Hepatic stellate cell (primary cell): ENCODE data around the gene RAMACL.
"Not testable (repeated sequence)": the region's sequence is repeated elsewhere in the genome, so short reads cannot be mapped to it uniquely, and the experiment has no call there.

Experiments used
- DNase-seq: peaks from one replicate; pipeline ENCODE4 v3.0.0; 2011; ENCODE audit warnings: low spot score

Gene RAMACL

GRCh38 chr6:166556863-166557322, 29.6 kb downstream of the RAMACL start:
- DNase-seq: peak; percentile 25

DNA sequence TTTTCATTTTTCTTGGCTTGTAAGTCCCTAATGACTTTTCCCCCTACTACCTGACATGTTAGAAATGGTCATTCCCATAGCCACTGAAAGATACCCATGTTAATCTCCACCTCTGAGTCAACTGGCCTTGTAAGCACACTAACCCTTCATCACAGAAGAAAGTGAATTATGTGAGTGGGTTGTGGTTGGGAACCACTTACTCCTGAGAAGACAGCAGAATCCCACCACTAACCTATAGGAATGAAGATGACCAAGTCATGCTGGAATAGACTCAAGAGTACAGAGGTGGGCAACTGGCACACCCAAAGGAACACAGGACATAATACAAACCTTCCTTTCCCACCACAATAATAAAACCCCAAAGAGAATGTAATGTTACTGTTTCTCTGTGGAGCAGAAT, 30.1 kb downstream of the RAMACL start:
- no peak for DNase-seq

DNA sequence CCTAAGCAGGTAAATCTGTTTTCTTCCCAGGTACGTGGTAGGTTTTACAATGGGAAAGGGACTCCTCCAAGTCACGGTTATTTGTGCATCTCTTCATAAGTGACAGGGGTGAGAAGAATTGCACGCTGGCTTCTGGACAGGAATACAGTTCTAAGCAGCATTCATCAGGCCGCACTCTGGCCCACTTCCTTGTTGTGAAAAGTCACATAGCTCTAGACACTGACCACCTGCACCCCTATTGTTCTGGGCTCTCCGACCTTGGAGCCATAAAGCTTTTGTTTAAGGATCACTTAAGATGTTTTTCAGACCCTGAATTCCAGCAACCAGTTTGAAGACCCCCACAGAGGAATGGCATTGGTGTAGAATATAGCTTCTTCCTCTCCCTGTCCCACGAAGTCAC, 31.4 kb downstream of the RAMACL start:
- no peak for DNase-seq

GRCh38 chr6:166554316-166554715, 32.2 kb downstream of the RAMACL start:
- DNase-seq: peak; percentile 50

DNA sequence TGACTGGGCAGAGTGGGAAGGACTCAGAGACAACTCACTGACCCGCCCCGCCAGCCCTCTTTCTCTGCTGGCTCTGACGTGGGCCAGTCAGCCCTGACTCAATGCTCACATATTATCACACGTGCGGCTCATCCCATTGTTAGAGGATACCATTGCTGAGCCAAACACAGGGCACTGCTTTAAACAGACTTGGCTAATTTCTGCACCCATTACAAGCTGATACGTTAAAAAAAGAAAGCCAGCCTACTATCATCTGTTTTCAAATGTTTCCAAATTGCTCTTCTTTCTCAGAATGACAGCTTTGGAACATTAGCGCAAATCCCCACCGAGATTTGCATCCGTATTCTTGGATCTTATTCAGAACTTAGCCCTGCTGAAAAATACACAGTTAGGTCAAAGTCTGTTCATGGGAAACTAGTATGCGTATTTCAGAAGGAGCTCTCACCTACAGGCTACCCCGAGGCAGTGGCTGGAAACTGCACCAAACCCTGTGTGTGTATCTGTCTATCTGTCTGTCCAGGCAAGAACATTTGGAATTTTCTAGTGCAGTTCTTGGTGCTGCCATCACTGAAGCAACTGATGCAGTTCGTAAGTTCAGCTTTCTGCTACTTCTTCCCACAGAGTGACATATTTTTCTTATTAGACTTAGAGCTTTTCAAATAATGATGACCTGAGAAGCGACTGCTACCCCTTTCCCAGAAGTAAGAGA, 32.8 kb downstream of the RAMACL start:
- DNase-seq: peak; percentile 91

GRCh38 chr6:166552600-166552999, 33.9 kb downstream of the RAMACL start:
- no peak for DNase-seq

- DNase-seq: no peak
These were observed 34.6 kb downstream of the RAMACL start for GRCh38 chr6:166551754-166552495.

GRCh38 chr6:166546653-166547052, 39.8 kb downstream of the RAMACL start:
- no peak for DNase-seq

- DNase-seq: no peak
These were observed 41.1 kb downstream of the RAMACL start for GRCh38 chr6:166545156-166546034.

GRCh38 chr6:166544296-166544605, 42.2 kb downstream of the RAMACL start:
- DNase-seq: no peak

DNA sequence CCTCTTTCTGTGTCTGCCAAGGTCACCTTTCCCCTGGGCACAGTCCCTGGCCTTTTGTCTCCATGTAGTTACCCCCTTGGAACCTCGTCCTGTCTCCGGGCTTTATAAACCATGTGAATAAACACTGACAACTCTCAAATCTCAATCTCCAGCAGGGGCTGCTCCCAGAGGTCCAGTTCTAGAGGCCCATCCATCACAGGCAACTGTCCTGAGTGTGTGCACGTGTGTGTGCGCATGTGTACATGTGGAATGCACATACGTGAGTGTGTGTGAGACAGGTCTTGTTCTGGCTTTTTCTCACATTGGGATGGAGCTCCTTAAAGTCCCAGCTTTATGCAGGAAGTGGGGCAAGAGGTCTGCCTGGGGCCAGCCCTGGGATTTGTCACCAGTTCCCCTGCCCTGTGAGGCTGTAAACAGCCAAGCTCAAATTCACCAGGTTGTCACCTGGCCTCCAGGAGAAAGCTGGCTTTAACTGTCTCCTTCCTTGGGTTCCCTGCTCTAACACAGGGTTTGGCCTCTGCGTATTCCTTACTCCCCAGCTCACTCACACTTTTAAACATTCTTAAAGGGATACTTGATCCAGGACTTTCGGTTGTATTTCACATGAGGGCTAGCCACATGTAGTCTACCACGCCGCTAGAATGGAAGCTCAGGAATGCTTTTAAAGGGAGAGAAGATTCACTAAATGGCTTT, 42.7 kb downstream of the RAMACL start:
- no peak for DNase-seq

DNA sequence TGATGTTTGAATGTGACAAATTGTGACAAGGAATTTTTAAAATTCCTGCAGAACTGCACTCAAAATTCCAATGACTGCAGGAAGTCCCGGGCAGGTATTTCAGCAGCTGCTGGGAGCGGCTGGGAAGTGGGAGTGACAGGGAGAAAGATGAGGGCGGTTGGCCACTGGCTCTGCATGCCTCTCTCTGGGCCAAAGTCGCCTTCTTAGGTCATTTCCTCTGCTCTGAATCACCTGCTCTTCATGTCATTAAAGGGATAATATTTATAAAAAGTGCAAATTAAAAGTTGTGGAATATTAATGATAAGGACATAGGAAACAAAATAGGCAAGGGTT, 43.9 kb downstream of the RAMACL start:
- DNase-seq: no peak

- no peak for DNase-seq
These were observed 44.5 kb downstream of the RAMACL start for GRCh38 chr6:166541876-166542579.

GRCh38 chr6:166541366-166541765, 45.1 kb downstream of the RAMACL start:
- DNase-seq: no peak

- no peak for DNase-seq
These were observed 45.7 kb downstream of the RAMACL start for GRCh38 chr6:166540631-166541331.

GRCh38 chr6:166539543-166539942, 46.9 kb downstream of the RAMACL start:
- DNase-seq: no peak

DNA sequence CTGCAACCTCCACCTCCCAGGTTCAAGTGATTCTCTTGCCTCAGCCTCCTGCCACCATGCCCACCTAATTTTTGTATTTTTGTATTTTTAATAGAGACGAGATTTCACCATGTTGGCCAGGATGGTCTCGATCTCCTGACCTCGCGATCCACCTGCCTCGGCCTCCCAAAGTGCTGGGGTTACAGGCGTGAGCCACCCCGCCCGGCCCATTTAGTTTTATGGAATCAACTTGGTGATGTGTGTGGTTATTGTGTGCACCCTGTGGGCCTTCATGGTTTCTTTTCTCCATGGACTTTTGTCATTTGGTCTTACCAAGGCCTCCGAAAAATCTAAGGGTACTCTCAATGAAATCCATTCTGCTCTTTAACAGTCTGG, 47.5 kb downstream of the RAMACL start:
- DNase-seq: not testable (repeated sequence)

- no peak for DNase-seq
These were observed 48.0 kb downstream of the RAMACL start for GRCh38 chr6:166538297-166539010.

DNA sequence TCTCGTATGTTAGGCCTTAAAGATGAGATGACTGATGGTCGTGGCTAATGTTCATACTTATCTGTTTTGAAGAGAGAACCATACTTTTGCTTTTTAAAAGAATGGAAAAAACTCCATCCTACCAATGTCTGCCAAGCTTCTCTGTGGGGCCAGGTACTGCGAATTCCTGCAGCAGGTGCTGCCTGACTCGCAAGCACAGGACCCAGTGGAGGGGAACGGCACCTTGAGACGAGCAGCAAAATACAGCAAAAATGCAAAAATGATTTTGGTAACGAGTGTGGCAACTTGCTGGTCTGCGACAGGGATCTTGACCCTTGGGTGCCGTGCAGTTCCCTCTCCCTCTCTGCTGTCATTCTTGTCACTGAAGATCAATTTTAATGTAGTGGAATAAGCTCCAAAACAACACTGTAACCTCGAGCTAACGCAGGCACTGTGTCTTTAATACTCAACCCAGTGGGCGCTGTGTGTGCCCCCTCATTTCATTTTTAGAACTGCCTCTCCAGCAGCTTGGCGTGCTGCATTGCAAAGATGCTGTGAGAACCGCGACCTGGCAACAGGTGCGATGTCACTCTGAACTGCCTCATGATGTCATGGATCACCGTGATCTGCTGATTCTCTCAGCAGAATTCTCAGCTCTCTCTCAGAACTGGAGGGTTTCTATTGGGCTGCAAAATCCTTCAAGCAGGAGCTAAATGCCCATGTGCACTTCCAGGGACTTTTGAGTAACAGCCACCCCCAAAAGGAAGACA, 51.6 kb downstream of the RAMACL start:
- no peak for DNase-seq
